GM23248 (cell line): ENCODE results near the gene OLFM1. TPM values are rescaled to one million over a fixed set of nuclear protein-coding genes. Genes with fewer than 3 reads are reported as not detected.

Experiments
- DNase-seq: peaks from one replicate; pipeline ENCODE4 v3.0.0-alpha.2; 2015
- H2AFZ ChIP-seq: fragments of 200-600 bp; sonication (generic); 2 replicates; pipeline ENCODE4 v1.6.1; 2016; ENCODE audit warnings: antibody characterized with exemption
- H3F3A ChIP-seq: fragments of 200-600 bp; sonication (generic); 2 replicates; pipeline ENCODE4 v1.6.1; 2016; ENCODE audit warnings: mild to moderate bottlenecking, antibody characterized with exemption, mixed run types; ENCODE audit not compliant: insufficient read depth
- H3K27ac ChIP-seq: fragments of 200-600 bp; sonication (generic); 2 replicates; pipeline ENCODE4 v1.5.1; 2016; ENCODE audit warnings: mild to moderate bottlenecking
- H3K27me3 ChIP-seq: fragments of 200-600 bp; sonication (generic); replicated peaks from 2 replicates; pipeline ENCODE4 v1.6.1; 2016; ENCODE audit warnings: mild to moderate bottlenecking; ENCODE audit not compliant: insufficient read depth
- H3K36me3 ChIP-seq: fragments of 200-600 bp; sonication (generic); 2 replicates; pipeline ENCODE4 v1.6.1; 2016; ENCODE audit warnings: low read depth, mild to moderate bottlenecking
- H3K4me1 ChIP-seq: fragments of 200-600 bp; sonication (generic); 2 replicates; pipeline ENCODE4 v1.6.1; 2016; ENCODE audit warnings: mild to moderate bottlenecking; ENCODE audit not compliant: insufficient read depth
- H3K4me2 ChIP-seq: fragments of 200-600 bp; sonication (generic); one replicate; pipeline ENCODE4 v1.6.1; 2016; ENCODE audit warnings: mild to moderate bottlenecking; ENCODE audit not compliant: unreplicated experiment
- H3K4me3 ChIP-seq: fragments of 200-600 bp; sonication (generic); 2 replicates; pipeline ENCODE4 v1.5.1; 2016; ENCODE audit warnings: mild to moderate bottlenecking
- H3K79me2 ChIP-seq: fragments of 200-600 bp; sonication (generic); 2 replicates; pipeline ENCODE4 v1.6.1; 2016; ENCODE audit warnings: mild to moderate bottlenecking; ENCODE audit not compliant: insufficient read depth
- H3K9ac ChIP-seq: fragments of 200-600 bp; sonication (generic); 2 replicates; pipeline ENCODE4 v1.6.1; 2016; ENCODE audit warnings: mild to moderate bottlenecking
- H3K9me2 ChIP-seq: fragments of 200-600 bp; sonication (generic); 2 replicates; pipeline ENCODE4 v1.6.1; 2016; ENCODE audit warnings: mixed run types, mild to moderate bottlenecking, moderate library complexity; ENCODE audit not compliant: insufficient read depth
- H3K9me3 ChIP-seq: fragments of 200-600 bp; sonication (generic); one replicate; pipeline ENCODE4 v1.6.1; 2017; ENCODE audit warnings: low read depth
- H4K20me1 ChIP-seq: fragments of 200-600 bp; sonication (generic); 2 replicates; pipeline ENCODE4 v1.6.0; 2016; ENCODE audit not compliant: insufficient read depth
- EZH2 ChIP-seq: fragments of 200-600 bp; sonication (generic); IDR thresholded peaks from 2 replicates; pipeline ENCODE4 v1.6.1; 2018; ENCODE audit warnings: antibody characterized with exemption, mild to moderate bottlenecking; ENCODE audit not compliant: insufficient read depth, poor library complexity, severe bottlenecking
- EZH2phosphoT487 ChIP-seq: fragments of 200-600 bp; sonication (generic); IDR thresholded peaks from 2 replicates; pipeline ENCODE4 v1.6.1; 2018; ENCODE audit warnings: antibody characterized with exemption, moderate library complexity, mild to moderate bottlenecking, low read depth; ENCODE audit not compliant: insufficient read depth
- WGBS, 2 experiments: methylation state at CpG; one replicate each; pipeline ENCODE4 v1.1.6; 2015 to 2017; ENCODE audit warnings: low lambda C conversion rate in 2 of 2, low coverage in 1 of 2; ENCODE audit errors: missing lambda C conversion rate in 2 of 2; 5-methylcytosine and 5-hydroxymethylcytosine counted together
- in situ Hi-C: fragments of 300-500 bp; cut with MboI; formaldehyde crosslinking; loops from 2 replicates; pipeline ENCODE4 v1.15.0; 2020
- polyA plus RNA-seq: library from polyadenylated mRNA; unstranded; fragments of >200 nt; fragmentation: Nextera tagmentation; extraction: Ambion mirVana; gene quantifications from 2 replicates; pipeline ENCODE4 v1.2.1, GENCODE V29; 2016
- total RNA-seq: library from RNA; depleted of rRNA; stranded (reverse); fragments of >200 nt; shearing (Covaris generic); gene quantifications from 2 replicates; pipeline ENCODE4 v1.2.3, GENCODE V29; 2014

OLFM1 gene
- total and polyA plus RNA-seq, 2 experiments from 2014 or later: 17.0 to 31.4 TPM

GRCh38 chr9:135103001-135103446, 15.6 kb downstream of the OLFM1 start:
- Histone ChIP-seq H3K27ac (no peak overlapping the region), H3K9me3 (no peaks in the 10 kb centered on the region), H3F3A (no peaks in the 10 kb centered on the region), H3K79me2 (no peaks in the 10 kb centered on the region), H4K20me1 (no peaks in the 10 kb centered on the region), H2AFZ (no peak overlapping the region), H3K4me2 (no peak overlapping the region), H3K36me3 (no peaks in the 10 kb centered on the region), H3K27me3 (no peaks in the 10 kb centered on the region), H3K4me3 (no peak overlapping the region), H3K4me1 (no peaks in the 10 kb centered on the region), H3K9me2 (no peaks in the 10 kb centered on the region), H3K9ac (no peak overlapping the region)
- no peak for TF ChIP-seq EZH2phosphoT487
- TF ChIP-seq EZH2: no peak
- DNase-seq: no peak
- 77 to 78% methylated on average over 9 of the region's 9 CpGs for WGBS, 2 experiments
- in situ Hi-C loops: no loop called here

DNA sequence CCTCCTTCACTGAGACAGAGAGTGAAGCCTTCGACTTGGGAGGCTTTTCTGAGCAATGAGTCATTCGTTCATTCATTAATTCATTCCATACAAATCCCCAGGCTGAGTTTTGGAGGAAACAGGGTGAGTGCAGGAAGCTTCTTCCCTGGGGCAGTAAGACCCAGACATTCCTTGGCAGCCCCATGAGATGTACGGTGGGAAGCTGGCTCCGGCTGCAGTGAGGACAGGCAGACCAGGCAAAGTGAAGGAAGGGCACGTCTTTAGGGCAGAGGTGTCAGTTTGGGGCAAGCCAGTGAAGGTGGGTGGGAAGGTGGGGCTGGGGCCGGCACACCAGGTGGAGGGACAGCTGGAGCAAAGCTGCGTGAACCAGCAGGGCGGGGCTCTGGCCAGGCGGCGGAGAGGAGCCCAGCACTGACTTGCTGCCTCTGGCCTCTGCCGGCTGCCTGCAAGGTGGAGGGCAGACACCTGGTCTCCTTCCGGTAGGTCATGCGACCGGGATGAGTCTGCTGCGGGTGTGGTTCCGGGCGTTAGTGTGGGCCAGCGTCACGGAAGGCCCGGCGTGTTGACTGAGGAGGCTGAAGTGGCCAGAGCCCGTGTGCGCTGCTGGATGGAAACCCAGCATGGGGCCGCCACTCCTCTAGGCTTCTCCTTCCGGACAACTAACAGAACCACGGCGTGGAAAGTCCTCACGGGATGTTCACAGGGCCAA, 16.6 kb downstream of the OLFM1 start:
- WGBS, 2 experiments: 85 to 92% methylated on average over 23 of the region's 28 CpGs
- no peak for DNase-seq

GRCh38 chr9:135104761-135105160, 17.3 kb downstream of the OLFM1 start:
- Histone ChIP-seq H3K79me2 (no peaks in the 10 kb centered on the region), H3K9ac (no peak overlapping the region), H3K4me3 (no peak overlapping the region), H3F3A (no peaks in the 10 kb centered on the region), H3K9me3 (no peaks in the 10 kb centered on the region), H3K27ac (no peak overlapping the region), H3K4me1 (no peaks in the 10 kb centered on the region), H2AFZ (no peak overlapping the region), H3K27me3 (no peaks in the 10 kb centered on the region), H3K36me3 (no peaks in the 10 kb centered on the region), H3K4me2 (no peak overlapping the region), H4K20me1 (no peaks in the 10 kb centered on the region), H3K9me2 (no peaks in the 10 kb centered on the region)
- DNase-seq: no peak
- WGBS, 2 experiments: 80 to 82% methylated on average over 12 of the region's 12 CpGs
- in situ Hi-C loops: no loop called here
- TF ChIP-seq EZH2 (no peak), EZH2phosphoT487 (no peak)

More for the DNA sequence above, 16.6 kb downstream of the OLFM1 start:
- H3K4me2 ChIP-seq: no peak overlapping the region
- no peak overlapping the region for H3K27ac ChIP-seq
- H3K9me2 ChIP-seq: no peaks in the 10 kb centered on the region
- no peak overlapping the region for H2AFZ ChIP-seq
- no peaks in the 10 kb centered on the region for H3K4me1 ChIP-seq
- no peak overlapping the region for H3K9ac ChIP-seq
- no peaks in the 10 kb centered on the region for H4K20me1 ChIP-seq
- H3F3A ChIP-seq: no peaks in the 10 kb centered on the region
- no peaks in the 10 kb centered on the region for H3K27me3 ChIP-seq
- H3K36me3 ChIP-seq: no peaks in the 10 kb centered on the region
- no peaks in the 10 kb centered on the region for H3K79me2 ChIP-seq
- H3K9me3 ChIP-seq: no peaks in the 10 kb centered on the region
- in situ Hi-C loops: no loop called here
- no peak overlapping the region for H3K4me3 ChIP-seq
- TF ChIP-seq EZH2phosphoT487 (no peak), EZH2 (no peak)

- Histone ChIP-seq H3K9me3 (no peaks in the 10 kb centered on the region), H3K27ac (no peak overlapping the region), H3K4me3 (no peak overlapping the region), H3K9me2 (no peaks in the 10 kb centered on the region), H3K27me3 (no peaks in the 10 kb centered on the region), H3F3A (no peaks in the 10 kb centered on the region), H3K36me3 (no peaks in the 10 kb centered on the region), H3K4me1 (no peaks in the 10 kb centered on the region), H4K20me1 (no peaks in the 10 kb centered on the region), H2AFZ (no peak overlapping the region), H3K9ac (no peak overlapping the region), H3K79me2 (no peaks in the 10 kb centered on the region), H3K4me2 (no peak overlapping the region)
- WGBS, 2 experiments: 72 to 75% methylated on average over 31 of the region's 31 CpGs
- in situ Hi-C loops: no loop called here
- no peak for TF ChIP-seq EZH2
- TF ChIP-seq EZH2phosphoT487: no peak
- DNase-seq: no peak
Observed at GRCh38 chr9:135105211-135105745, 17.8 kb downstream of the OLFM1 start.
